ENCODE results near the gene MLPH. TPM values are rescaled to one million over a fixed set of nuclear protein-coding genes. Genes with fewer than 3 reads are reported as not detected.

MLPH gene
- total and polyA plus RNA-seq, 9 of the 15 experiments (the other 6 are each of a cell fraction or from before 2014, with no cell fraction given): 0.22 TPM; not detected in 8

DNA sequence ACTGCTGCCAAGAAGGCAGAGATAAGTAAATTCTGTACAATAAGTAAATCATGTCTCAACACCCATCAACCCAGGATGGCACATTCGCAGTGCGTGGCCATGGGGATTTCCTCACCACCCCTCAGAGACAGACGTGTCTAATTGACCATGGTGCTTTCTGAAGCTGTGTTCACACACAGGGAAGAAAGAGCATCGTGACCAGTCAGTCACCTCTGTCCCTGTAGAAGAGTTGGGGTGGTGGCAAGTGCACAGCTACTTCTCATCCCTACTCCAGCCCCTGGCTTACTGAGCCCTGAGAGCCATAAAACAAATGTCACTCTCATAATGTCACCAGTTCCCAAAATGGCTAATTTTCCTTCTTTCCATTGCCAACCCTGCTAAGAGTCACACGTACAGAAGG is 31.3 kb upstream of the MLPH start:
- ATAC-seq (no peak), FAIRE-seq (no peak), DNase-seq (ENCODE audit: extremely low read depth in 1 of 4, low spot score in 3 of 4) (no peak)
- H3K4me2 ChIP-seq (ENCODE audit: insufficient read depth, low read length): no peak overlapping the region
- peaks cover 0 to 3% of the 10 kb centered on the region in 2 experiments; a peak in 1 of 5 replicates for H3K4me1 ChIP-seq (replicated peaks in 1 of 2; ENCODE audit: control insufficient read depth in 2 of 2, insufficient read depth in 2 of 2, low read length in 2 of 2)
- H4K20me1 ChIP-seq (replicated peaks; ENCODE audit: control insufficient read depth, insufficient read depth, low read length): no peaks in the 10 kb centered on the region
- no peaks in the 10 kb centered on the region for H3K9me3 ChIP-seq (replicated peaks; ENCODE audit: control insufficient read depth, insufficient read depth, low read depth, low read length)
- BruUV-seq (replicated peaks): no TSS peak
- H2AFZ ChIP-seq (ENCODE audit: low read depth, low read length): no peak overlapping the region
- CTCF ChIA-PET (ENCODE audit: low intra/inter-chr PET ratio): no interaction called here
- H3K4me3 ChIP-seq: no peak overlapping the region
- no peaks in the 10 kb centered on the region for H3K9me1 ChIP-seq (ENCODE audit: control insufficient read depth, insufficient read depth, low read length)
- intact Hi-C loops (cut with micrococcal nuclease): no loop called here
- WGBS (ENCODE audit: insufficient coverage, low coverage, missing lambda C conversion rate): 16% methylated on average over 4 of the region's 5 CpGs
- H3K27ac ChIP-seq (ENCODE audit: extremely low read depth, low read depth, low read length): no peak overlapping the region
- TF ChIP-seq ZFP91 (CRISPR knock-in tag; IDR thresholded peaks at IDR 0.05): no peak
- no peak for TF ChIP-seq ZNF592 (IDR thresholded peaks at IDR 0.05)
- TF ChIP-seq MGA (IDR thresholded peaks at IDR 0.05): no peak
- H3K36me3 ChIP-seq (ENCODE audit: control insufficient read depth, insufficient read depth, low read length): no peaks in the 10 kb centered on the region
- H3K9ac ChIP-seq (ENCODE audit: insufficient read depth in 1 of 2, low read depth in 2 of 2, low read length in 2 of 2): no peak overlapping the region
- peaks cover 0 to 2% of the 10 kb centered on the region in 2 experiments; a peak in 1 of 5 replicates for H3K27me3 ChIP-seq (ENCODE audit: control insufficient read depth in 2 of 2, insufficient read depth in 2 of 2, low read length in 2 of 2)
- POLR2A ChIA-PET: interaction anchor here (0.6 to 1.2 kb wide), 2 partner anchors 10 to 85 kb away, joined by 3 read pairs; no protein-coding TSS in a partner anchor
- in situ Hi-C loops (cut with MboI): no loop called here
- H3K79me2 ChIP-seq (ENCODE audit: control insufficient read depth, insufficient read depth, low read length): no peaks in the 10 kb centered on the region

Measured in K562 (cell line).